Activated CD8-positive, alpha-beta memory T cell treated with anti-CD3 and anti-CD28 coated beads for 48 hours (primary cell): Measurements from ENCODE around the gene SMYD4.
A peak's percentile ranks its signal among the peaks of the same experiment; 100 is the strongest.
"Not testable (repeated sequence)": the region's sequence is repeated elsewhere in the genome, so short reads cannot be mapped to it uniquely, and the experiment has no call there.

ENCODE experiments used
- DNase-seq, 3 experiments: peaks; one replicate each; pipeline ENCODE4 v3.0.0-alpha.2; 2020; ENCODE audit warnings: low read depth in 2 of 3, low spot score in 2 of 3

SMYD4 gene

DNA sequence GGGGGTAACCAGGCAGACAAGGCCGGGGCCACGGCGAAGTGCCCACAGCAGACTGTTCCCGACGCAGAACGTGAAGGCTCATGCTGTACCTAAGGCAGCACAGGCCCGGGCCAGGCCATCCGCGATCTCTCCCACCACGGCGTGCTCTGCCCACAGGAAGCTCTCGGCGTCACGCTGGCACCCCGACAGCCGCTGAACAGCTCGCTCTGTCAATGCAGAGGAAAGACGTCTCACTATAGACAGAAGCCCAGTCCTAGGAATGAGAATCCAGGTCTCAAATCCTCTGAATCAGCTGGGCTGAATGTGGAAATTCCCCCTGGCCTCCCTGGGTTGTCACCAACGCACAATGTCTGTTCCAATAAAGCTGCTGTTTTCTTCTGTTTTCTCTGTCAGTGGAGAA is 46.4 kb downstream of the SMYD4 start:
- no peak for DNase-seq

DNA sequence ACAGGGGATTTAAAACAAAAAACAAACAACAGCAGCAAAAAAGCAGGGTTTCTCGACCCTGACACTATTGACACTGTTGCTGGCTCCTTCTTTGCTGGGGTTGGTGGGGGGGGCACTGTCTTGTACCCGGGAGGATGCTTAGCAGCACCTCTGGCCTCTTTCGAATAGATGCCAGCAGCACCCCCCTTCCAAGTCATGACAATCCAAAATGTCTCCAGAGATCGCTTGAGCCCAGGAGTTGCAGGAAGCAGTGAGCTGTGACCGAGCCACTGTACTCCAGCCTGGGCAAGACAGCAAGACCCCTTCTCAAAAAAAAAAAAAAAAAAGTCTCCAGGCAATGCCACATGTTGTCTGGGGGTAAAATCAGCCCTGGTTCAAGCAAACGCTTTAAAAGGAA is 47.5 kb downstream of the SMYD4 start:
- DNase-seq, result no peak

DNA sequence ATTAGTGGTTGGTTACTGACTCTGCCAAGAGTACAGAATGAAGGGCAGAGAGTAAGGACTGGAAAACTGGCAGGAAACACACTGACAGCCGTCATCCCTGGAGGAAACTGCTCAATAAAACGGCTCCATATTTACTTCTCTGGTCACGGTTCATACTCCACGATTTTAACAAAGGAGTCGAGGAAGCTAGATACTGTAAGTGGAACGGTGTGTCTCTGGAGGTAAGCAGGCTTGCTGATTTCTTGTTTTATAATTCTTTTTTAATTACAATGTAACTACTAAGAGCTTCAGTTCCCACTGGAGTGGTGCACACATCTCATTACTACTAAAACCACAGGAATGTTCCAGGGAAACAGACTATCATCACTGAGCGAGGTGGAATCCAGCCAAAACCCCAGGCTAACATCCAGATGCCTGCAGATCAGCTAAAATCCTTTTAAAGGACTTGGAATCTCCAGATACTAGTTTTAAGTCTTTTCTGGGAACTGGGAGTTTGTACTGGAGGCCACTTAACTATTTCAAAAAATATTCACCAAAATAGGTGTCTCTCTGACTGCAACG is 50.1 kb downstream of the SMYD4 start:
- no peak for DNase-seq

DNA sequence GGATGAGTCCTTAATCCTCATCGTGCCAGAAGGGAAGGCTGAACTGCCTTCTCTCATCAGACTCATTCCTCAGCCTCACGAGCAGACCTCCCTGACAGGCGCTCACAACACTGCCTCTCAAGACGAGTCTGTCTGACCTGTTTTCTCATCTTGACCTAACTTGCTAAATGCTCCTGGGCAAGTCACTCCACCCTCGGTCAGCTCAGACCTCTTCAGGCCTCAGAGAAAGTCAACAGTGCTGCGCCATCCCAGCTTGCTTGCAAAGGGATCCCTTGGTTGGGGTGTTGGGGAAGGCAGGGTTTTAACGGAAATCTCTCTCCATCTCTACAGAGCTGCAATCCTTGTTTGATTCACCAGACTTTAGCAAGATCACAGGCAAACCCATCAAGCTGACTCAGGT is 52.8 kb downstream of the SMYD4 start:
- no peak for DNase-seq

DNA sequence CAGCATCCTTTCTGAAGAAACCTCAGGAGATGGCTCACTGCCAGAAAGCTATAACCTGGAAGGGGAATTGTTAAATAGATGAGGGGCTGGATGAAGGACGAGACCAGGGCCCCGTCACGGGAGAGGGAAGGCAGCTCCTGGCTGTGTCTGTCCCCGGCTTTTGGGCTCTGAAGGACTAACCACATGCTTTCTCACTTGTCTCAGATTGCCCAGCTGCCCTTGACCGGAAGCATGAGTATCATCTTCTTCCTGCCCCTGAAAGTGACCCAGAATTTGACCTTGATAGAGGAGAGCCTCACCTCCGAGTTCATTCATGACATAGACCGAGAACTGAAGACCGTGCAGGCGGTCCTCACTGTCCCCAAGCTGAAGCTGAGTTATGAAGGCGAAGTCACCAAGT is 53.4 kb downstream of the SMYD4 start:
- DNase-seq, result no peak

DNA sequence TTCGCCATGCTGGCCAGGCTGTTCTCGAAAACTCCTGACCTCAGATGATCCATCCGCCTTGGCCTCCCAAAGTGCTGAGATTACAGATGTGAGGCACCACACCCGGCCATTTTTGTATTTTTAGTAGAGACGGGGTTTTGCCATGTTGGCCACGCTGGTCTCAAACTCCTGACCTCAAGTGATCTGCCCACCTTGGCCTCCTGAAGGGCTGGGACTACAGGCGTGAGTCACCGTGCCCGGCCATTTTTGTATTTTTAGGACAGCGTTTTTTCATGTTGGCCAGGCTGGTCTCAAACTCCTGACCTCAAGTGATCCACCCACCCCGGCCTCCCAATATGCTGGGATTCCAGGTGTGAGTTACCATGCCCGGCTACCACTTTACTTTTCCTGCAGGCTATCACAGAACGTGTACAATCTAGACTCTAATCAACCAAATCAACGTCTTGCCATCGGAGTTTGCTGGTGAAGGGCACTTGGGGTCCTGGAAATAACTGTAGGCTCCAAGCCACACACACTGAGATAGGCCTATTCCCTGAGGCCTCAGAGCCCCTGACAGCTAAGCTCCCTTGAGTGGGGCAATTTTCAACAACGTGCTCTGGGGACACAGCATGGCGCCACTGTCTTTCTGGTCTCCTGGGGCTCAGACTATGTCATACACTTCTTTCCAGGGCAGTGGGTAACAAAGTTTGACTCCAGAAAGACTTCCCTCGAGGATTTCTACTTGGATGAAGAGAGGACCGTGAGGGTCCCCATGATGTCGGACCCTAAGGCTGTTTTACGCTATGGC is 55.1 kb downstream of the SMYD4 start:
- DNase-seq, result no peak

DNA sequence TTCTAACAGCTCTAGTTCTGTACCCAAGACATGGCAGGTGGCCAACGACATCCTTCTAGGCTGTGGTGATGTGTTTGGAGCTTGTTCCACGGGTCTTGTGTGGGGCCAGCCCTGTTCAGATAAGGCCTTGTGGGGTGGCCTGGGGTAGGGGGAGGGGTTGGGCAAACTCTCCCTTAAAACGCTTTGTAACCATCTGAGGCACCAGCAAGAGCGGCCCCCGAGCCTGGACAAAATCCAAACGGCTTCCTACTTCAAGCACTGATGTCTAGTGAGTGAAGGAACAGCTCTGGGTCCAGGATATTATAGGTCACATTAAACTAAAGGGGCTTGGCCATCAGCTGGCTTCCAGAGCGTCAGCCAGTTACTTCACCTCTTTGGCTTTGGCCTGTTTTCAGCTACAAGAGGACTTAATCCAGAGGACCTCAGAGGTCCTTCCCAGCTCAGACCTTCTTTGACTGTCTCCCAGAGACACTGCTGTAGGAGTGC is 56.0 kb downstream of the SMYD4 start:
- DNase-seq, result no peak

DNA sequence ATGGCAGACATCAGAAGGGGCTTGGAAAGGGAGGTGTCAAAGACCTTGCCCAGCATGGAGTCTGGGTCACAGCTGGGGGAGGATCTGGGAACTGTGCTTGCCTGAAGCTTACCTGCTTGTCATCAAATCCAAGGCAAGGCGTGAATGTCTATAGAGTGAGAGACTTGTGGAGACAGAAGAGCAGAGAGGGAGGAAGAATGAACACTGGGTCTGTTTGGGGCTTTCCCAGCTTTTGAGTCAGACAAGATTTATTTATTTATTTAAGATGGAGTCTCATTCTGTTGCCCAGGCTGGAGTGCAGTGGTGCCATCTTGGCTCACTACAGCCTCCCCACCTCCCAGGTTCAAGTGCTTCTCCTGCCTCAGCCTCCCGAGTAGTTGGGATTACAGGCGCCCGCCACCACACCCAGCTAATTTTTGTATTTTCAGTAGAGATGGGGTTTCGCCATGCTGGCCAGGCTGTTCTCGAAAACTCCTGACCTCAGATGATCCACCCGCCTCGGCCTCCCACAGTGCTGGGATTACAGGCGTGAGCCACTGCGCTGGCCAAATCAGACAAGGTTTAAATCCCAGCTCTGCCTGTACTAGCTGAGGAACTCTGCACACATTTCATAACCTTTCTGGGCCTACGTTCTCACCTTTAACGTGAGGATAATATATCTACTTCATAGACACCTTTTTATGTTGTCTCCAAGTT is 56.6 kb downstream of the SMYD4 start:
- DNase-seq, result not testable (repeated sequence)

DNA sequence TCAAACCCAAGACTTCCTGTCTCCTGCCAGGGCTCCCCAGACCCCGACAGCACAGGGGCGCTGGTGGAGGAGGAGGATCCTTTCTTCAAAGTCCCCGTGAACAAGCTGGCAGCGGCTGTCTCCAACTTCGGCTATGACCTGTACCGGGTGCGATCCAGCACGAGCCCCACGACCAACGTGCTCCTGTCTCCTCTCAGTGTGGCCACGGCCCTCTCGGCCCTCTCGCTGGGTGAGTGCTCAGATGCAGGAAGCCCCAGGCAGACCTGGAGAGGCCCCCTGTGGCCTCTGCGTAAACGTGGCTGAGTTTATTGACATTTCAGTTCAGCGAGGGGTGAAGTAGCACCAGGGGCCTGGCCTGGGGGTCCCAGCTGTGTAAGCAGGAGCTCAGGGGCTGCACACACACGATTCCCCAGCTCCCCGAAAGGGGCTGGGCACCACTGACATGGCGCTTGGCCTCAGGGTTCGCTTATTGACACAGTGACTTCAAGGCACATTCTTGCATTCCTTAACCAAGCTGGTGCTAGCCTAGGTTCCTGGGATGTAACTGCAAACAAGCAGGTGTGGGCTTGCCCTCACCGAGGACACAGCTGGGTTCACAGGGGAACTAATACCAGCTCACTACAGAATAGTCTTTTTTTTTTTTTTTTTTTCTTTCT is 59.8 kb downstream of the SMYD4 start:
- DNase-seq, result peak in 2 of 3 experiments; percentile 7 to 16

DNA sequence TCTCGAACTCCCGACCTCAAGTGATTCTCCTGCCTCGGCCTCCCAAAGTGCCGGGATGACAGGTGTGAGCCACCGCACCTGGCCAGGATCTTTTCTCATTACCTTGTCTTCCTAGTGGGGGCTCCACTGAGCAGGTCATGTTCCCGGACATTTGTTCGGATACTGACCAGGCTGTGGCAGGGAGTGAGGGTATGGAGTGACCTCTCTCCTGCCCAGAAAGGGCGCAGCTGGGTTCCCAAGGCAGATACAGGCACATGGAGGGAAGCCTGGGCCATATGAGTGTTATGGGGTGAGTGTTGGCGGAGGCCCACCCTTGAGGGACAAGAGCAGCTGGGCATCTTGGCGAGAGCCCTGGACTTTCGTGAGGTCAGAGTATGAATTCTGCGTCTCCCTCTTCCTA is 62.3 kb downstream of the SMYD4 start:
- no peak for DNase-seq

DNA sequence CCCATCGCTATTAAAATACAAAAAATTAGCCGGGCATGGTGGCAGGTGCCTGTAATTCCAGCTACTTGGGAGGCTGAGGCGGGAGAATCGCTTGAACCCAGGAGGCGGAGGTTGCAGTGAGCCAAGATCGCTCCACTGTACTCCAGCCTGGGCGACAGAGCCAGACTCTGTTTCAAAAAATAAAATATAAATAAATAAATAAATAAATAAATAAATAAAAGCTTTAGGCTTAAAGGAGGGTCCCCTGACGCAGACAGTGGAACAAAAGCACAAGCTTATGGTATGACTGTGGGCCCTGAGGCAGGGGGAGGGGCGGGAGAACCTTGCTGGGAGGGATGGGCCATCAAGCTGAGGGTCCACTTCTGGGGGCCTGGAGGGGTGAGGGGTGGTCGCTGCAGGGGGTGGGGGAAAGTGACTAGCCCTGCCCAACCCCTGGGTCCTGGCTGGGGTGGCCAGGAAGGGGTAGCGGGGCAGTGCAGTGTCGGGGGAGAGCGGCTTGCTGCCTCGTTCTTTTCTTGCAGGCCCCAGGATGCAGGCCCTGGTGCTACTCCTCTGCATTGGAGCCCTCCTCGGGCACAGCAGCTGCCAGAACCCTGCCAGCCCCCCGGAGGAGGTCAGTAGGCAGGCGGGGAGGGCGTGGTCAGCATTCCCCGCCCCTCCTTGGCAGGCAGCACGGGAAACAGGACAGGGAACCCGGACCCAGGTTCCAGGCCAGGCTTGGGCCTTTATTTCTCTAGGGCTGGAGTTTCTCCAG is 63.1 kb downstream of the SMYD4 start:
- DNase-seq, result no peak

DNA sequence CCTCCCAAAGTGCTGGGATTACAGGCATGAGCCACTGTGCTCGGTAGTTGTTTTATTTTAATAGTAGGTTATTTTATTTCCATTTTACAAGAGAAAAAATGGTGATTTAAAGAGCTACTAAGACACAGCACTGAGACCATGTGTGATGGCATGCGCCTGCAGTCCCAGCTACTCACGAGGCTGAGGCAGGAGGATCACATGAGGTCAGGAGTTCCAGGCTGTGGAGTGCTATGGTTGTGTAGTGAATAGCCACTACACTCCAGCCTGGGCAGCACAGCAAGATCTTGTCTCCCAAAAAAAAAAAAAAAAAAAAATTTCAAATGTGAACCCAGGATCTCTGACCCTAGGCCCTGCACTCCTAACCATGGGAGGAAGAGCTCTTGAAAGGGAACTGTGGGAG is 64.1 kb downstream of the SMYD4 start:
- DNase-seq, result no peak

DNA sequence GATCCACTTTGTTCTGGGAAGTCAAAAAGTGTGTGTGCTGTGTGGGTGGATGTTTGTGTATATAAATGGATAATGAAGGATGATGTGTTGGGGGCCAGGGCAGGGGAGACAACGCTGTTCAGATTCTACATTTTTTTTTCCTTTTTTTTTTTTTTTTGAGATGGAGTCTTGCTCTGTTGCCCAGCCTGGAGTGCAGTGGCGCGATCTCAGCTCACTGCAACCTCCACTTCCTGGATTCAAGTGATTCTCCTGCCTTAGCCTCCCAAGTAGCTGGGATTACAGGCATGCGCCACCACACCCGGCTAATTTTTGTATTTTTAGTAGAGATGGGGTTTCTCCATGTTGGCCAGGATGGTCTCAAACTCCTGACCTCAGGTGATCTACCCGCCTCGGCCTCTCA is 65.0 kb downstream of the SMYD4 start:
- DNase-seq, result not testable (repeated sequence)

DNA sequence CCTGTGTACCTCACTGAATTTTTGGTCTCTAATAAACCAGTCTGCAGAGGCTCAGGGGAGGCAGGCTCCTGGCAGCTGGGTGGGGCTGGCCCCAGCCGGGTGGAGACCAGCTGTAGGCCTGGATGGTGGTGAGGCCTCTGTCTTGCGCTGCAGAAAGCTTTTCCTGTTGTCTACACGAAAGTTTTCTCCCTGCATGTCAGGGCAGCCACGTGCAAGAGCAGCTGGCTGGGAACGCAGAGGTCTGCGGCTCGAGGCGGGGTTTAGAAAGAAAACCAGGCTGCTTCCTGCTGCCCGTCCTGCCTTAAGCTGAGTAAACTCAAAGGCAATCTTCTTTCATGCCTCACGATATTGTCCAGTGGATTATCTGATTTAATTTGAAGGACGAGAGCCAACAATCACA is 65.4 kb downstream of the SMYD4 start:
- peak; percentile 12 to 28 (median 15) for DNase-seq

DNA sequence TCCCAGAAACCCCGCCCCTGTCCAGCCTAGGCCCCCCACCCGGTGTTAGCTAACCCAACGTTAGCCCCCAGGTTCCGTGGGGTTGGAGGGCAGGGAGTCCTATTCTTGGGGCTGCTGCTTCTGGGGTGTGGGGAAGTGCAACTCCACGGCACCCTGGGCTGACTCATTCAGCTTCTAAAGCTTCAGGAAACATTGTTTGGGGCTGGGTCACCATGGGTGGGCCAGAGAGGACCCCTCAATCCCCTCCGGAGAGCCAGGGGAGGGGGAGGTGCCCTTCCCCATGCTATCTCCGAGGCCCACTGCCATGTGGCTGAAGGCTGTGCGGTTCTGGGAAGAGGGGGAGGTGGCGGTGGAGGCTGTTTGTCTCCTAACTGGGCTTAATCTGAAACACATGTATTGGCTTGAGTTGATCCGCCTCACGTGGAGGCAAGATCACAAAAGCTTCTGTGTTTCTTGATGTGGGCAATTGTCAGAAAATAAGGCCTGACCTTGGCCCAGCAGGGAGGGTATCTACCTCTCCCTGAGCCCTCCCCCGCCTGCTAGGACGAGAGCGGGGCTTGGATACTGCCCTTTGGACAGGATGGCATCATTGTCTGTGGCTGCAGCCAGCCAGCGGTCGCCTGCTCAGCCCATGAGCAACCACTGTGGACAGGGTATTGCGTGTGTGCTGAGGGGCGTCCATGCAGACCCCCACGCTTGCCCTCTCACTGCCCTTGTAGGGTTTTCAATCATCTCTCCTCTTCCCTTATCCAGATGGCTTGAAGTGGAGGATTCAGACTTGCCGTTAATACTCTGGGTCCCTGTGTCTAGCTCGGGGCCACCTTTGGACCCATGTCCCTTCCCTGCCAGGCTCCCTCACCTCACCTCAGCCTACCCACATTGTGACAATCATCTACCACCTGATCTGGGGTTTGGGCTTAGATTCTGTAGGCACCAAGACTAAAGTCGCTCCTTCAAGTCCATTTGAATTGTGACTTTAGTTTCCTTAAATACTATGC is 66.5 kb downstream of the SMYD4 start:
- DNase-seq, result no peak

DNA sequence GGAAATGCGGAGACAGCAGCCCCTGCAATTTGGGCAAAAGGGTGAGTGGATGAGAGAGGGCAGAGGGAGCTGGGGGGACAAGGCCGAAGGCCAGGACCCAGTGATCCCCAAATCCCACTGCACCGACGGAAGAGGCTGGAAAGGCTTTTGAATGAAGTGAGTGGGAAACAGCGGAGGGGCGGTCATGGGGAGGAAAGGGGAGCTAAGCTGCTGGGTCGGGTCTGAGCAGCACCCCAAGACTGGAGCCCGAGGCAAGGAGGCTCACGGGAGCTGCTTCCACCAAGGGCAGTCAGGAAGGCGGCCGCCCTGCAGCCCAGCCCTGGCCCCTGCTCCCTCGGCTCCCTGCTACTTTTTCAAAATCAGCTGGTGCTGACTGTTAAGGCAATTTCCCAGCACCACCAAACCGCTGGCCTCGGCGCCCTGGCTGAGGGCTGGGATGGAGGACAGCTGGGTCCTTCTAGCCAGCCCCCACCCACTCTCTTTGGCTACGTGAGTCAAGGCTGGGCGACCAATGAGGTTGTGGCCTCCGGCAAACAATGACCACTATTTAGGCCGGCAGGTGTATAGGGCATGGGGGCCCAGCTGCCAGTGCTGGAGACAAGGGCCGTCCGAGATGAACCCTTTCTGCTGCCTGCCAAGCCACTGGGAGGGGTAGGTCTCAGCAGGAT is 67.3 kb downstream of the SMYD4 start:
- DNase-seq, result no peak

DNA sequence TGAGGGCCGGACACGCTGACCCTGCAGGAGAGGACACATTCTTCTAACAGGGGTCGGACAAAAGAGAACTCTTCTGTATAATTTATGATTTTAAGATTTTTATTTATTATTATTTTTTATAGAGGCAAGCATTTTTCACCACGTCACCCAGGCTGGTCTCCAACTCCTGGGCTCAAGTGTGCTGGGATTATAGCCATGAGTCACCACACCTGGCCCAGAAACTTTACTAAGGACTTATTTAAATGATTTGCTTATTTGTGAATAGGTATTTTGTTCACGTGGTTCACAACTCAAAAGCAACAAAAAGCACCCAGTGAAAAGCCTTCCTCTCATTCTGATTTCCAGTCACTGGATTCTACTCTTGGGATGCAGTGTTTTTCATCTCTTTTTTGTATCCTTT is 70.2 kb downstream of the SMYD4 start:
- no peak for DNase-seq

DNA sequence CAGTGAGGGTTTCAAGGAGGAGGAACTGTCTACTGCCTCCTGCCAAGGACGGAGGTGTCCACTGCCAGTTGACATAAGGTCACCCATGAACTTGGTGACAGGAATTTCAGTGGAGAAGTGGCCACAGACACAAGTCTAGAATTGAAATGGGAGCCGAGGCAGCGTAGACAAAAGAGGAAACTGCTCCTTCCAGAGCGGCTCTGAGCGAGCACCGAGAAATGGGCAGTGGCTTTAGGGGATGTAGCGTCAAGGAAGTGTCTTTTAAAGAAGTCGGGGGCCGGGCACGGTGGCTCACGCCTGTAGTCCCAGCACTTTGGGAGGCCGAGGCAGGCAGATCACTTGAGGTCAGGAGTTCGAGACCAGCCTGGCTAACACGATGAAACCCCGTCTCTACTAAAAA is 70.9 kb downstream of the SMYD4 start:
- DNase-seq, result no peak

DNA sequence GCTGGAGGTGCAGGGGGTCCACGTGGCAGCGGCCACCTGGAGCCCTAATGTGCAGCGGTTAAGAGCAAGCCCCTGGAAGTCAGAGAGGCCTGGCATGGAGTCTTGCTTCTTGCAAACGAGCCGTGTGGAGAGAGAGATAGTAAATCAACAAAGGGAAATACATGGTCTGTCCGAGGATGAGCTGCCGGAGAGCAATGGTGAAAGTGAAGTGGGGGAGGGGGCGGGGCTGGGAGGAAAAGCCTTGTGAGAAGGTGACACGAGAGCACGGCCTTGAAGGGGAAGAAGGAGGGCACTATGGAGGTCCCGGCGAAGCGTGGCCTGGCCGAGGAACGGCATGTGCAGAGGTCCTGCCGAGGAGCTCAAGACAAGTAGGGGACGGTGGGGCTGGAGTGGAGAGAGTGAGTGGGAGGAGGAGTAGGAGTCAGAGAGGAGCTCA is 73.9 kb downstream of the SMYD4 start:
- no peak for DNase-seq
